ENCODE data around the gene CHRNB4. TPM values are rescaled to one million over a fixed set of nuclear protein-coding genes. Genes with fewer than 3 reads are reported as not detected.

CHRNB4 gene
- total and polyA plus RNA-seq, 10 of the 15 experiments (the other 5 are each of a cell fraction or from before 2014, with no cell fraction given) = 0.10 TPM; not detected in 9

DNA sequence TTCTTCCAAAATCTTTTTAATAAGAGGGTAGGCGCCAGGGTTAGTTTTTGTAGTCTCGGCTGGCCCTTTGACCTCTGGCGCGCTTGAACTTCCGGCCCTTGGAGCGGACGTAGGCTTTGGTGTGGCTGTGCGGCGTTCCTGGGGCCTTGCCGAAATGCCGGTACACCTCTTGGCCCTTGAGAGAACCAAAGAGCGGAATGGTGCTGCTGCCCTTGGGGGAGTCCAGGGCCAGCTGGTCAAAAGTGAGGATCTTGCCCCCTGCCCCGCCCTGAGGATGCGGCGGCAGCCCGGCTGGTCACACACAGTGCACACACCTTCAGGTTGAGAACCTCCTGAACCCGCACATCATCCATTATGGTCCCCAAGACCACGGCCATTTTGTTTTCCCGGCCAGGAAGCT, 20.0 kb upstream of the CHRNB4 start (continued):
- TF ChIP-seq, protein P1, sequence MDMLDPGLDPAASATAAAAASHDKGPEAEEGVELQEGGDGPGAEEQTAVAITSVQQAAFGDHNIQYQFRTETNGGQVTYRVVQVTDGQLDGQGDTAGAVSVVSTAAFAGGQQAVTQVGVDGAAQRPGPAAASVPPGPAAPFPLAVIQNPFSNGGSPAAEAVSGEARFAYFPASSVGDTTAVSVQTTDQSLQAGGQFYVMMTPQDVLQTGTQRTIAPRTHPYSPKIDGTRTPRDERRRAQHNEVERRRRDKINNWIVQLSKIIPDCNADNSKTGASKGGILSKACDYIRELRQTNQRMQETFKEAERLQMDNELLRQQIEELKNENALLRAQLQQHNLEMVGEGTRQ (IDR thresholded peaks at IDR 0.05; ENCODE audit: borderline replicate concordance, low read depth, low read length) = no peak

DNA sequence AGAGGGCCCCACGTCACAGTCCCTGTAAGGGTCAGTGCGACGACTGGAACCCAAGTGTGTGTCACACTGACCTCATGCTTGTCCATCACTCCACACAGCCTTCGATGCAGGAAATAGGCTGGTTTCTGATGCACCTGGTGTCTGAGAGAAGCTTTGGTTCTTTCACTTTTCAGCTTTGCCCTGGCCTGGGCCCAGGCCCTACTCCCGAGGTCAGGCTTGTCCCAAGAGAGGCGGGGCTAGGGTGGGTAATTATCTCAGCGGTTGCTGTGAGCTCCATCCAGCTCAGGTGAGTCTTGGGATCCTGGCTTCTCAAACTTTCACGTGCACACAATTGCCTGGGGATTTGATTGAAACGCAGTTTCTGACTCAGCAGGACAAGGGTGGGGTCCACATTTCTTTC, 19.6 kb upstream of the CHRNB4 start:
- TF ChIP-seq SIX5 (IDR thresholded peaks at IDR 0.05; ENCODE audit: low read depth, low read length, severe bottlenecking) = no peak
- TF ChIP-seq SREBF2 (IDR thresholded peaks at IDR 0.05; ENCODE audit: low read length) = no peak
- in situ Hi-C loops (cut with MboI) (no loop called here), intact Hi-C loops (cut with micrococcal nuclease; ENCODE audit: unreplicated experiment) (no loop called here)
- FAIRE-seq (no peak), DNase-seq (ENCODE audit: low read depth, low spot score) (no peak), ATAC-seq (no peak; the same call in 2 of the 3 replicates)
- H2AFZ ChIP-seq (ENCODE audit: control insufficient read depth, low read depth, low read length) = no peak overlapping the region
- ChIA-PET CTCF (no interaction called here), SMC1A (ENCODE audit: uncharacterized antibody, unreplicated experiment) (interaction anchor here (0.5 kb wide), 1 partner anchor 12 kb away, joined by 3 read pairs; no protein-coding TSS in a partner anchor), POLR2A (no interaction called here), RAD21 (ENCODE audit: unreplicated experiment) (no interaction called here)
- 7% methylated on average over 9 of the region's 9 CpGs for WGBS (ENCODE audit: insufficient coverage, insufficient replicate concordance, low lambda C conversion rate, missing lambda C conversion rate)
- no peaks in the 10 kb centered on the region for H3K9me3 ChIP-seq (replicated peaks; ENCODE audit: control insufficient read depth, insufficient read depth, low read length)
- no peak overlapping the region for H3K9ac ChIP-seq (ENCODE audit: control insufficient read depth, insufficient read depth, low read length)
- no peaks in the 10 kb centered on the region for H3K36me3 ChIP-seq (ENCODE audit: control insufficient read depth in 2 of 2, insufficient read depth in 2 of 2, low read length in 1 of 2)
- no peak overlapping the region for H3K27ac ChIP-seq (ENCODE audit: control insufficient read depth, insufficient read depth)
- BruUV-seq (replicated peaks) = no TSS peak
- no peaks in the 10 kb centered on the region for H3K79me2 ChIP-seq (ENCODE audit: control insufficient read depth, insufficient read depth, low read length)
- H4K20me1 ChIP-seq (ENCODE audit: control insufficient read depth, insufficient read depth) = no peaks in the 10 kb centered on the region
- H3K4me3 ChIP-seq = no peak overlapping the region
- no peaks in the 10 kb centered on the region for H3K27me3 ChIP-seq (replicated peaks in 1 of 2; ENCODE audit: control insufficient read depth in 2 of 2, insufficient read depth in 2 of 2, low read length in 1 of 2)
- no peak overlapping the region for H3K4me2 ChIP-seq (ENCODE audit: control insufficient read depth, insufficient read depth)
- H3K4me1 ChIP-seq (ENCODE audit: control insufficient read depth, insufficient read depth, low read length) = no peaks in the 10 kb centered on the region

DNA sequence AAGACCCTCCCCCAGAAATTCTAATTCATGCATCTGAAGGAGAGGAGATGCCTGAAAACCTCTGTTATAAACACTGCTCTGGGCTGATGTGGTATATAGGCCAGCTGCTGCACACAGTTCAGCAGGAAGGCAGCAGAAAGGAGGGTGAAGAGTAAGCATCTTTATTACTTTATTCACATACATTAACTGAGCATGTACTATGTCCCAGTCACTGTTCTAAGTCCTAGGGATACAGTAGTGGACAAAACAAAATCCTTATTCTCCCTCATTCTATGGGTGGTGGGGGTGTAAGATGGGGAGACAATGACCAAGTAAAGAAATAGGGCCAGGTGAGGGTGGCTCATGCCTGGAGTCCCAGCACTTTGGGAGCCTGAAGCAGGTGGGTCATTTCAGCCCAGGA, 17.8 kb upstream of the CHRNB4 start:
- no peak overlapping the region for H3K9ac ChIP-seq (ENCODE audit: control insufficient read depth, insufficient read depth, low read length)
- intact Hi-C loops (cut with micrococcal nuclease; ENCODE audit: unreplicated experiment) = no loop called here
- no TSS peak for BruUV-seq (replicated peaks)
- H3K4me1 ChIP-seq (ENCODE audit: control insufficient read depth, insufficient read depth, low read length) = no peaks in the 10 kb centered on the region
- H3K36me3 ChIP-seq (ENCODE audit: control insufficient read depth in 2 of 2, insufficient read depth in 2 of 2, low read length in 1 of 2) = no peaks in the 10 kb centered on the region
- no peaks in the 10 kb centered on the region for H4K20me1 ChIP-seq (ENCODE audit: control insufficient read depth, insufficient read depth)
- in situ Hi-C loops (cut with MboI) = no loop called here
- no peaks in the 10 kb centered on the region; a peak in 1 of 4 replicates for H3K27me3 ChIP-seq (replicated peaks in 1 of 2; ENCODE audit: control insufficient read depth in 2 of 2, insufficient read depth in 2 of 2, low read length in 1 of 2)
- ChIA-PET SMC1A (ENCODE audit: uncharacterized antibody, unreplicated experiment) (no interaction called here), RAD21 (ENCODE audit: unreplicated experiment) (no interaction called here), CTCF (no interaction called here), POLR2A (no interaction called here)
- FAIRE-seq (no peak), ATAC-seq (no peak), DNase-seq (ENCODE audit: low read depth, low spot score) (no peak)
- no peak overlapping the region for H2AFZ ChIP-seq (ENCODE audit: control insufficient read depth, low read depth, low read length)
- H3K9me3 ChIP-seq (replicated peaks; ENCODE audit: control insufficient read depth, insufficient read depth, low read length) = no peaks in the 10 kb centered on the region
- TF ChIP-seq, protein P2, sequence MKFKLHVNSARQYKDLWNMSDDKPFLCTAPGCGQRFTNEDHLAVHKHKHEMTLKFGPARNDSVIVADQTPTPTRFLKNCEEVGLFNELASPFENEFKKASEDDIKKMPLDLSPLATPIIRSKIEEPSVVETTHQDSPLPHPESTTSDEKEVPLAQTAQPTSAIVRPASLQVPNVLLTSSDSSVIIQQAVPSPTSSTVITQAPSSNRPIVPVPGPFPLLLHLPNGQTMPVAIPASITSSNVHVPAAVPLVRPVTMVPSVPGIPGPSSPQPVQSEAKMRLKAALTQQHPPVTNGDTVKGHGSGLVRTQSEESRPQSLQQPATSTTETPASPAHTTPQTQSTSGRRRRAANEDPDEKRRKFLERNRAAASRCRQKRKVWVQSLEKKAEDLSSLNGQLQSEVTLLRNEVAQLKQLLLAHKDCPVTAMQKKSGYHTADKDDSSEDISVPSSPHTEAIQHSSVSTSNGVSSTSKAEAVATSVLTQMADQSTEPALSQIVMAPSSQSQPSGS (IDR thresholded peaks at IDR 0.05; ENCODE audit: low read length) = no peak
- no peak for TF ChIP-seq ETV6 (conservative IDR thresholded peaks at IDR 0.05 in 1 of 2, IDR thresholded peaks at IDR 0.05 in 1 of 2; ENCODE audit: borderline replicate concordance in 1 of 2, low read depth in 1 of 2)
- TF ChIP-seq HCFC1 (IDR thresholded peaks at IDR 0.05; ENCODE audit: low read length) = no peak
- TF ChIP-seq CBX3 (IDR thresholded peaks at IDR 0.05; ENCODE audit: borderline replicate concordance, low read depth) = no peak
- TF ChIP-seq ZSCAN29 (IDR thresholded peaks at IDR 0.05) = no peak
- TF ChIP-seq BACH1 (IDR thresholded peaks at IDR 0.05; ENCODE audit: borderline replicate concordance) = no peak
- no peak for TF ChIP-seq MTA2 (IDR thresholded peaks at IDR 0.05; ENCODE audit: low read depth)
- H3K4me2 ChIP-seq (ENCODE audit: control insufficient read depth, insufficient read depth) = no peak overlapping the region
- H3K79me2 ChIP-seq (ENCODE audit: control insufficient read depth, insufficient read depth, low read length) = no peaks in the 10 kb centered on the region
- no peak overlapping the region for H3K27ac ChIP-seq (ENCODE audit: control insufficient read depth, insufficient read depth)
- no peak overlapping the region for H3K4me3 ChIP-seq
